Glutamatergic neuron (in vitro differentiated cells): ENCODE measurements around the gene KCNJ6. TPM values are rescaled to one million over a fixed set of nuclear protein-coding genes. Genes with fewer than 3 reads are reported as not detected.

Source experiments
- DNase-seq: peaks from one replicate; pipeline ENCODE4 v3.0.0; 2022
- H3K27ac Mint-ChIP-seq: one replicate; pipeline ENCODE4 v1.8.0; 2020; ENCODE audit warnings: mild to moderate bottlenecking, mixed read lengths, inconsistent platforms; ENCODE audit not compliant: unreplicated experiment
- H3K27me3 Mint-ChIP-seq: one replicate; pipeline ENCODE4 v1.8.0; 2020; ENCODE audit warnings: mild to moderate bottlenecking, moderate library complexity, mixed read lengths, inconsistent platforms; ENCODE audit not compliant: unreplicated experiment
- H3K36me3 Mint-ChIP-seq: one replicate; pipeline ENCODE4 v1.8.0; 2020; ENCODE audit warnings: mild to moderate bottlenecking, mixed read lengths, inconsistent platforms; ENCODE audit not compliant: unreplicated experiment
- H3K4me1 Mint-ChIP-seq: one replicate; pipeline ENCODE4 v1.8.0; 2020; ENCODE audit warnings: mild to moderate bottlenecking, low read depth, mixed read lengths, inconsistent platforms; ENCODE audit not compliant: unreplicated experiment
- H3K4me3 Mint-ChIP-seq: one replicate; pipeline ENCODE4 v1.8.0; 2020; ENCODE audit warnings: mild to moderate bottlenecking, mixed read lengths, inconsistent platforms; ENCODE audit not compliant: unreplicated experiment
- H3K9me3 Mint-ChIP-seq: one replicate; pipeline ENCODE4 v1.8.0; 2020; ENCODE audit warnings: mild to moderate bottlenecking, moderate library complexity, mixed read lengths, inconsistent platforms; ENCODE audit not compliant: unreplicated experiment
- total RNA-seq: library from RNA; stranded (reverse); fragmentation: NEBNext Ultra II Directional; extraction: Animal tissue kit (Norgen Biotek cat#: 25700); gene quantifications from one replicate; pipeline ENCODE4 v1.2.1, GENCODE V29; 2021; ENCODE audit not compliant: unreplicated experiment
- TF ChIP-seq, protein P1 (sequence below): fragments of 200-600 bp; sonication (generic); IDR thresholded peaks from one replicate; pipeline ENCODE4 v1.5.0; 2021; ENCODE audit not compliant: partially characterized antibody, unreplicated experiment

KCNJ6 gene
- total RNA-seq, 1 donor from 2014 or later, result 80.5 TPM

DNA sequence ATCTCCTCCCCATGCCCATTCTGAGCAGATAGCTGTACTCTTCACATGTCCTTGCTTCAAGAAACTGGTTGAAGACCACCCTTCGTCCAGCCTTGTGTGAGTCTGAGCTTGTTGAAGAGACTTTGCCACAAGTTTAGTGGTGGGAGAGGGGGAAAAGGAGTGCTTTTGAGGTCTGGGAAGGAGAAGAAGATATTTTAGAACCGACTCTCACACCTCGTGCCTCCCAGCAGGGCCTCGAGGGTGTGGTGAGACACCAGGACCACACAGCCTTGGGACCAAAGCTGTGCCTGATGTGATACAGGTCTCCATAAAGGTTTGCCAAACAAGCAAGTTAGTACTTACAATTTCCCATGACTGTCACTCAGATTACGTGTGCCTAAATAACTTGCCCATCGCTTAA, 347.8 kb downstream of the KCNJ6 start:
- no peaks in the 10 kb centered on the region for H3K27me3 Mint-ChIP-seq
- no peak overlapping the region for H3K4me3 Mint-ChIP-seq
- DNase-seq, result no peak
- no peaks in the 10 kb centered on the region for H3K36me3 Mint-ChIP-seq
- TF ChIP-seq, protein P1, sequence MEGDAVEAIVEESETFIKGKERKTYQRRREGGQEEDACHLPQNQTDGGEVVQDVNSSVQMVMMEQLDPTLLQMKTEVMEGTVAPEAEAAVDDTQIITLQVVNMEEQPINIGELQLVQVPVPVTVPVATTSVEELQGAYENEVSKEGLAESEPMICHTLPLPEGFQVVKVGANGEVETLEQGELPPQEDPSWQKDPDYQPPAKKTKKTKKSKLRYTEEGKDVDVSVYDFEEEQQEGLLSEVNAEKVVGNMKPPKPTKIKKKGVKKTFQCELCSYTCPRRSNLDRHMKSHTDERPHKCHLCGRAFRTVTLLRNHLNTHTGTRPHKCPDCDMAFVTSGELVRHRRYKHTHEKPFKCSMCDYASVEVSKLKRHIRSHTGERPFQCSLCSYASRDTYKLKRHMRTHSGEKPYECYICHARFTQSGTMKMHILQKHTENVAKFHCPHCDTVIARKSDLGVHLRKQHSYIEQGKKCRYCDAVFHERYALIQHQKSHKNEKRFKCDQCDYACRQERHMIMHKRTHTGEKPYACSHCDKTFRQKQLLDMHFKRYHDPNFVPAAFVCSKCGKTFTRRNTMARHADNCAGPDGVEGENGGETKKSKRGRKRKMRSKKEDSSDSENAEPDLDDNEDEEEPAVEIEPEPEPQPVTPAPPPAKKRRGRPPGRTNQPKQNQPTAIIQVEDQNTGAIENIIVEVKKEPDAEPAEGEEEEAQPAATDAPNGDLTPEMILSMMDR, result no peak
- H3K9me3 Mint-ChIP-seq, result no peaks in the 10 kb centered on the region
- no peak overlapping the region for H3K27ac Mint-ChIP-seq
- H3K4me1 Mint-ChIP-seq, result no peaks in the 10 kb centered on the region

DNA sequence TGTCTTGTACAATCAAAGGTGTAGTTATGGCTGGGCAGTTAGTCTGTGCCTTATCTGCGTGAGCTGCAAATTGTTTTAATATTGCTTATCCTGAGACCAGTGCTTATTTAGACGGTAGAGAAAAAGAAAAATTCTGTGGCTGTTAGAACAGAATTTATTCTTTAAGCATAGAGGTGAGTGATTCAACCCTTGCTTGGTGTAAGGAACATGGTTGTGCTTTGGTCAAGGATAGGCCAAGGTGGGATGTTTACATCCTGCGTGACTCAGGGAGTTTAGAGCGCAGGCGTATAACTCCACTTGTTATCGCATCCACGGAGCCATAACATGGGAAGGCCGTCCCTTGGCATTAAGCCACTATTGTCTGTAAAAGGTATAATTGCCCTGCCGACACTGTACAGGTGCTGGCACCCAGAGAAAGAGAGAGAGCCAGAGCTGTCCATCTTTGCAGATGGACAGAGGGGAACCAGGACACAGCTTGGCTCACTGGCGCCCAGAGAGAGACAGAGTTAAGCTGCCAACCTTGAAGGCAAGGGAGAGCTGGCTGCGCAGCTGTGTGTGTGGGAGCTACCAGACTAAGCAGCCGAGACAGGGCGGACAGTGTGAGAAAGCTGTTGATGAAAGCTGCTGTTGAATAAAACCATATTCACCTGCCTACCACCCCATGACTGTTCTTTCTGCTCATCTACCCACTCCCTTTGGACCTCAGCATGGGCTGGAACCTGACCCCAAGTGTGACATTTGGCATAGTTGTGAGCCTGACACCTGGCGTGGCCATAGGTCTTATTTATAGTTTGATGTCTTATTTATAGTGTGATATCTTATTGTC, 349.3 kb downstream of the KCNJ6 start:
- no peak for DNase-seq
- Mint-ChIP-seq H3K27ac (no peak overlapping the region), H3K4me3 (no peak overlapping the region), H3K36me3 (no peaks in the 10 kb centered on the region), H3K4me1 (no peaks in the 10 kb centered on the region), H3K27me3 (no peaks in the 10 kb centered on the region), H3K9me3 (no peaks in the 10 kb centered on the region)
- TF ChIP-seq, protein P1, result no peak

DNA sequence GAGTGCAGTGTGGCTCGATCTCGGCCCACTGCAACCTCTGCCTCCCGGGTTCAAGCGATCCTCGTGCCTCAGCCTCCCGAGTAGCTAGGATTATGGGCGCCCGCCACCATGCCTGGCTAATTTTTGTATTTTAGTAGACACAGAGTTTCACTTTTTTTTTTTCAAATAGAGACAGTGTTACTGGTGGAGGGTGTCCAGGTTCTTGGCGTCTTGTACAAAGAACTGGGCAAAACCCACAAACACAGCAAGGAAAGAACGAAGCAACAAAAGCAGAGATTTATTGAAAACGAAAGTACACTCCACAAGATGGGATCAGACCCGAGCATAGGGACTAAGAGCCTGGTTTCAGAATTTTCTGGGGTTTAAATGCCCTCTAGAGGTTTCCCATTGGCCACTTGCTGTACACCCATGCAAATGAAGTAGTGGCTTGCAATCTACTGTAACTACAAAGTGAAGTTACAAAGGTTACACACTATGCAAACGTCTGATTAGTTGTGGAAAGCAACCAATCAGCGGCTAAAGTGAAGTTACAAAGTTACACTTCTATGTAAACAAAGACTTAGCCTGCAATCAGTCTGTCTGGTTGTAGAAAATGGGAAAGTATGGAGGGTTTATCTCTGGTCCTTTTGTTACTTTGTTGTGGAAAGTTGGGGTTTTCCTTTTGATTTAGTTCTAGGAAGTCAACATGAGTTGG, 350.6 kb downstream of the KCNJ6 start:
- no peak overlapping the region for H3K4me3 Mint-ChIP-seq
- H3K9me3 Mint-ChIP-seq, result no peaks in the 10 kb centered on the region
- H3K27me3 Mint-ChIP-seq, result no peaks in the 10 kb centered on the region
- H3K4me1 Mint-ChIP-seq, result no peaks in the 10 kb centered on the region
- no peaks in the 10 kb centered on the region for H3K36me3 Mint-ChIP-seq
- DNase-seq, result no peak
- no peak overlapping the region for H3K27ac Mint-ChIP-seq
- TF ChIP-seq, protein P1, result no peak

DNA sequence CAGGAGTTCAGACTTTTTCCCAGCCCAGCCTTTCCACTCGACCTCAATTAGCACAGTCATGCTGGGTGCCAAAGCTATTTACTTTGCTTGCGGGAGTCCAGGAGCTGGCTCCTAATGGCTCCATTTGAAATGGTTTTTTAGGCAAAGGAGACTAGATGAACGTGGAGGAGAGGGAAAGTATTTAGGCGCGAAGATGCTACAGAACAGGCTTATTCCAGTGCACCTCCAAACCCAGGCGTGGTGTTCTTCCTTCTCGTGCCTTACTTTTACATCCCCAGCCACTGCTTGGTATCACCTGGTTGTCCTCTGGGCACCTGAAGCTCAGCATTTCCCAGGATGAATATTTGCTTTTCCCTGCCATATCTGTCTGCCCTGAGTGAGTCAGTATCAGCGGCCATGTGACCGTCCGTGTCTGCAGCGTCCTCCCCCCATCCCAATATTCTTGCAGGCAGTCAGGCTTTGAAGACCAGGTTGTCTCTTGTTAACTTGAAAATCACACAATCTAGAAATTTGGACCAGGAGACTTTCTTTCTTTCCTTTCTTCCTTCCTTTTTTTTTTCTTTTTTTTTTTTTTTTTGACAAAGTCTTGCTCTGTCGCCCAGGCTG, 351.2 kb downstream of the KCNJ6 start:
- Mint-ChIP-seq H3K9me3 (no peaks in the 10 kb centered on the region), H3K27me3 (no peaks in the 10 kb centered on the region), H3K4me1 (no peaks in the 10 kb centered on the region), H3K27ac (no peak overlapping the region), H3K36me3 (no peaks in the 10 kb centered on the region), H3K4me3 (no peak overlapping the region)
- DNase-seq, result no peak
- TF ChIP-seq, protein P1, result no peak
